ENCODE results near the gene CDH13.

Gene CDH13
- total RNA-seq: 0 reads per million in 4 donors

- DNase-seq: no peak
These were observed at the start of gene CDH13 for GRCh38 chr16:82626791-82627261. TSS of gene CDH13 (plus strand) at chr16:82626969.

- no peak for DNase-seq
These were observed 46.4 kb upstream of the CDH13 start for GRCh38 chr16:82580298-82580890.

- DNase-seq: no peak
These were observed 43.8 kb upstream of the CDH13 start for GRCh38 chr16:82582975-82583374.

- DNase-seq: no peak
These were observed 43.3 kb upstream of the CDH13 start for GRCh38 chr16:82583422-82583821.

- DNase-seq: no peak
These were observed 42.1 kb upstream of the CDH13 start for GRCh38 chr16:82584553-82585152.

GRCh38 chr16:82585675-82586074 lies 41.1 kb upstream of the CDH13 start:
- DNase-seq: no peak

GRCh38 chr16:82586130-82586529 lies 40.6 kb upstream of the CDH13 start:
- no peak for DNase-seq

- no peak for DNase-seq
These were observed 39.5 kb upstream of the CDH13 start for GRCh38 chr16:82587289-82587688.

- no peak for DNase-seq
These were observed 37.4 kb upstream of the CDH13 start for GRCh38 chr16:82589407-82589806.

GRCh38 chr16:82594114-82594513 lies 32.7 kb upstream of the CDH13 start:
- no peak for DNase-seq

GRCh38 chr16:82598771-82599170 lies 28.0 kb upstream of the CDH13 start:
- DNase-seq: no peak

- no peak for DNase-seq
These were observed 24.7 kb upstream of the CDH13 start for GRCh38 chr16:82601989-82602640.

GRCh38 chr16:82603784-82604411 lies 22.9 kb upstream of the CDH13 start:
- DNase-seq: no peak

GRCh38 chr16:82605076-82605475 lies 21.7 kb upstream of the CDH13 start:
- DNase-seq: no peak

- no peak for DNase-seq
These were observed 20.7 kb upstream of the CDH13 start for GRCh38 chr16:82605863-82606620.

- no peak for DNase-seq
These were observed 17.6 kb upstream of the CDH13 start for GRCh38 chr16:82609140-82609539.

GRCh38 chr16:82612263-82612662 lies 14.5 kb upstream of the CDH13 start:
- DNase-seq: no peak

- no peak for DNase-seq
These were observed 10.4 kb upstream of the CDH13 start for GRCh38 chr16:82616356-82616755.

GRCh38 chr16:82621781-82622180 lies 5.0 kb upstream of the CDH13 start:
- no peak for DNase-seq

- DNase-seq: no peak
These were observed 3.5 kb upstream of the CDH13 start for GRCh38 chr16:82623241-82623640.

- no peak for DNase-seq
These were observed 1.5 kb upstream of the CDH13 start for GRCh38 chr16:82625066-82625968.

- DNase-seq: no peak
These were observed 1.3 kb downstream of the CDH13 start for GRCh38 chr16:82628088-82628423.

Data from T-helper 1 cell (primary cell).